GM18909 (cell line): ENCODE data around the gene OR5K4.
"Not testable (repeated sequence)": the region's sequence is repeated elsewhere in the genome, so short reads cannot be mapped to it uniquely, and the experiment has no call there.

Experiments used
- ATAC-seq: cut with Tn5 transposase; IDR thresholded peaks from one replicate; pipeline ENCODE4 v1.9.1; 2021; ENCODE audit warnings: mild to moderate bottlenecking; ENCODE audit not compliant: unreplicated experiment, poor library complexity

The OR5K4 gene

DNA sequence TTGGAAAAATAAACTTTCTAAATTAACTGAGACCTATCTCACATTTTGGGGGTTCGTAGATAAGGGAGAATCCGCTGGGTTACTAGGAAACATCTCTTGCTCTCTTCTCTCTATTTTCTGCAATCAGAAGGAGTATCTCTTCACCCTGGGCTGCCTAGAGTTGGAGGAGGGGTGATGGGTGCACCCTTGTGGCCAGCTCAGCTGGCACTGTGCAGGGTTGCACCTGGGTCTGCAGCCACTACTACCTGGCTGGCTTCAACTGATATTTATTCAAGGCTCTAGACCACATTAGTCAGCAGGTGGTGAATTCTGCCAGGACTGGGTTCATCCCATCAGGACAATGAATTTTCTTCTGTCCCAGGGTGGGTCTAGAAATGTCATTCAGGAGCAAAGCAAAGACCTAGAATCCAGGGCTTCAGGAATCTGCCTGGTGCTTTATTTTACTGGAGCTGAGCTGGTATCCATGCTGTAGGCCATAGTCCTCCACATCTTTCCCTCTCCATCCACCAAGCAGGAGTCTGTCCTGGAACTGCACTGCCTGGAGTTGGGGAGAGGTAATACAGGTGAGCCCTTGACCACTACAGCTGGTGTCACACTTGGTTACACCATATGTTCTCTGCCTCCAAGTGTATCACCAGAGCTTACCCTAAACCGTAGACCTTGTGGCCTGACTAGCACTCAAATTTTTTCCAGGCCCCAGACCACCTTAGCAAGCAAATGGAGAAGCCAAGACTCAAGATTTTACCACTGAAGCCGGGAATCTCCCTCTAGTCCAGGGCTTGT is 14.0 kb downstream of the OR5K4 start:
- no peak for ATAC-seq

DNA sequence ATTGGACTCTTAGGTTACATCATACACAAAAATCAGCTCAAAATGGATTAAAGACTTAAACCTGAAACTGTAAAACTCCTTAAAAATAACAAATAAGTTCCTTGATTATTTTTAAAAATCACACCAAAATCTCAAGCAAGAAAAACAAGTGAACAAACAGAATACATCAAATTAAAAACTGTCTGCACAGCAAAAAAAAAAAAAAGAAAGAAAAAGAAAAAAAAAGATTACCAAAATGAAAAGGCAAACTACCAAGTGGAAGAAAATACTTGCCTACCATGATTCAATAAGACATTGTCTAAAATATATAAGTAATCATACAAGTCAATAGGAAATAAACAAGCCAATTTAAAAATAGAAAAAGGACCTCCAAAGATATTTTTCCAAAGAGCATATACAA is 17.5 kb downstream of the OR5K4 start:
- ATAC-seq = no peak

DNA sequence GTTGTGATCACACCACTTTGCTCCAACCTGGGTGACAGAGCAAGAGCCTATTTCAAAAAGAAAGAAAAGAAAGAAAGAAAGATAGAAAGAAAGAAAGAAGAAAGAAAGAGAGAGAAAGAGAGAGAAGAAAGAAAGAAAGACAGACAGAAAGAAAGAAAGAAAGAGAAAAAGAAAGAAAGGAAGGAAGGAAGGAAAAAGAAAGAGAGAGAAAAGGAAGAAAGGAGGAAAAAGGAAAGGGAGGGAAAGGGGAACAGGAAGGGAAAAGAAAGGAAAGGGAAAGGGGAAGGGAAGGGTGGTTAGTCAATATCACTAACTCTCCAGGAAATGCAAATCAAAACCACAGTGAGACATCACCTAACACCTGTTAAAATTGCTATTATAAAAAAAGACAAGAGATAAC is 18.2 kb downstream of the OR5K4 start:
- ATAC-seq = no peak

DNA sequence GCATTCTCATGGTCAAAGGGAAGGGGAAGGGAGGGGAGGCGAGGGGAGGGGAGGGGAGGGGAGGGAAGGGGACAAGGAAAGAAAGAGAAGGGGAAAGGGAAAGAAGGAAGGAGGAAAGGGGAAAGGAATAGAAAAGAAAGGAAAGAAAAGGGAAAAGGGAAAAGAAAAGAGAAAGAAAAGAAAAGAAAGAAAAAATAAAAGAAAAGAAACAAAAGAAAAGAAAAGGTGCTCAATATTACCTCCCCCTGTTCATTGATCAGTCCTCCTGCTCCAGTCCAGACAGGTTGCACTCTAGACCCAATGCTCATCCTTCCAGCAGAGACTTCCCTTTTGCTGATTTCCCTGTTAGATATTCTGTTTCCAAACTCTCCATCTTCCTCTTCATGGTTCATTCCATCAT is 18.8 kb downstream of the OR5K4 start:
- ATAC-seq = no peak

DNA sequence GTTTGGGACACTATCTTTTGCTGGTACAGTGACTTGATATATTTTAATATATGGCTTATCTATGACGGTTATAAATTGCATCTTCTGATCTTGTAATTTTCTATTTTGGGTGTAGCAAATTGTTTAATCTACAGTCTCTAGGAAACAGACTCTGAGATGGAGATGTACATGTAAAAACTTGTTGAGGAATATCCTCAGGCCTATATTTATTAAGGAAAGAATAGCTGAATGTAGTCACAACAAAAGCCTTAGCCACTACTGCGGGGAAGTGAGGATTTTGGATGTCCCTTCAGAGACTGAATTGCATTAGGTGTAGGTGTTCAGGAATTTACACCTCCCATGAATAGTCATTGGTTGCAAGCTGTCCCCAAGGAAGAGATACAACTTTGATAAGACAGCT is 23.0 kb downstream of the OR5K4 start:
- no peak for ATAC-seq

DNA sequence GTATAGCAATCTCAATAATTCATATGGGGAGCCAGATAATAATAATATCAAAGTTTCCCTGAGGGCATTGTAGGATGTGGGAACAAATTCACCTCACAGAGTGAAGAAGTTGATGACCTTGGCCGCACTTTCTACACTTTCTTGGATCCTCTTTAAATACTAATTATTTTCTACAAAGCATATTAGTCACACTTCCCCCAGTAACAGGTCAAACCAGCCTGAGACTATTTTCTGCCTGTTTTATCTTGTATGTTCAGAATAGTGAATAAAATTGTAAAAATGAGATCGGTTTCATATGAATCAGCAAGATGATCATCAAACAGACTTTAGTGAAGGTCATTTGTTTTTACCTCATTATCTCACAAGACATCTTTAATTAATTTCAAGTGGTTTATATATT is 34.5 kb downstream of the OR5K4 start:
- ATAC-seq = no peak

DNA sequence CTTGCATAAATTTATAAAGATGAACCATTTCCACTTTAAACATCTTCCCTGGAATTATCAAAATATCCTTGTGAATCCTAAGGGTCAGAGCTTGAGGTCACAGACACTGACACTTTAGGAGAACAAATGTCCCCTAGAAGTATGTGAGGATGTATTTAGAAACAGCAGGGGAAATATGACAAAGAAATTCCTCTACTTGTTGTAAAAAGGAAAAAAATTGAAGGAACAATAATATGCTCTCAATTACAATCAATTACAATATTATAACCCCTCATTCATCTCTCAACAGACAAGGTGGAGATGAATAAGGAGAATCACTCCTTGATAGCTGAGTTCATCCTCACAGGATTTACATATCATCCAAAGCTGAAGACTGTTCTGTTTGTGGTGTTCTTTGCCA is 36.7 kb downstream of the OR5K4 start, which contains the start of gene OR5K3:
Gene OR5K3 (plus strand): TSS at position 301 of the 400 bp plus-strand sequence. CDS start 0 bp downstream, at position 301.
- ATAC-seq = no peak

DNA sequence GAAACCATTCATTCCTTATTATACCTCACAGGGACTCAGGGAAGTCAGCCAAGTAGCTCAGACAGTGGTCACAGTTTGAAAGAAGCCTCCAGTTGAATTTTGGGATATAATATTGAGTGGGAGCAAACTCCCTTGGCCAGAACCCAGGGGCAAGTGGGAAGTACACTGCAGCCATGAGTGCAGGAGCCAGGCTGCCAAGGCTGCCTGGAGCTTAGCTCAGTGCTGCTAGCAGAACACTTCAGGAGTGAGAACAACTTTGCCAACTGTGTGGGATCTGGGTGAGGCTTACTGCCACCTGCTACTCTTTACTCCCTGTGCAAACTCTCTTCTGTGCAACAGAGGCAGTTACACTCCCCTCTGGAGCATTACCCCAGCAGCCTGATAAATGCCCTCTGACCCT is 41.4 kb downstream of the OR5K4 start:
- ATAC-seq = no peak

DNA sequence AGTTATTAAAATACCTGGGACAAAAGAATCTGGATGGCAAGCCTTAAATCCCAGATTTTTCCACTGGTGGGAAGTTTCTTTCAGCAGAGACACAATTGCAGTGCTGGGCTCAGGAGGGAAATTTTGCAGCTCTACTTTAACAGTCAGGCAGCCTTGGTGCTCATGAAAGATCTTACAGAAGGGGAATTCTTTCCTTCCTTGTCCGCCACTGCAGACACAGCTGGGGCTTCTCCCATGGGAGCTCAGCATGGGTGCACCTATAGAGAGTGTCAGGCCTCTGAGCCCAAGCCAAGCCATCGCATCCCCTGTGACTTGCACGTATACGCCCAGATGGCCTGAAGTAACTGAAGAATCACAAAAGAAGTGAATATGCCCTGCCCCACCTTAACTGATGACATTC is 42.8 kb downstream of the OR5K4 start:
- ATAC-seq = not testable (repeated sequence)

DNA sequence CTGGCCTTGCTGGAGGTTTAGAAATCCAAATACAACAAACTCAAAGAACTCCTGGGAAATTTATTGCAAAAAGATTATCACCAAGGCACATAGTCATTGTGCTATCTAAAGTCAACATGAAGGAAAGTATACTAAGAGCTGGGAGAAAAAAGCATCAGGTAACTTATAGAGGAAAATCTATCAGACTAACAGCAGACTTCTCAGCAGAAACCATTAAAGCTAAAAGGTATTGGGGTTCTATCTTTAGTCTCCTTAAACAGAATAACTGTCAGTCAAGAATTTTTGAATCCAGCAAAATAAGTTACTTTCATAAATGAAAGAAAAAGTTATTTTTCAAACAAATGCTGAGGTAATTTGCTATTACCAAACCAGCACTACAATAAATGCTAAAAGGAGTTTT is 44.9 kb downstream of the OR5K4 start:
- ATAC-seq = no peak

DNA sequence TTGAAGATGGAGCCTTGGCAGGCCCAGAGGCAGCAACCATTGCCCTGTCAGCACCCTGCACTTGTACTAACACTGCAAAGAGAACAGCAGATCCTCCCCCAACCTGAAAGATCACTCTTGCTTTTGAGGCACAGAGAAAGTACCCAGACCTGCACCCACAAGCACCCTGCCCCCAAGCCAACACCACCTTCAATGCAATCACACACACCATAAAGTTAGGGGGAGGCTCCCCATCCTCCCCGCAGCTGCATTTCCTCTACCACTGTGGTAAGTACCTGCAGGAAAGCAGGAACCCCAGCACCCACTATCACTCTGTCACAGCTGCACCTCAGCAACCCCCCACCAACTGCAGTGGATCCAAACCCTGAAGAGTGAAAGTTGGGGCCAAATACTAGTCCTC is 48.9 kb downstream of the OR5K4 start:
- ATAC-seq = no peak

DNA sequence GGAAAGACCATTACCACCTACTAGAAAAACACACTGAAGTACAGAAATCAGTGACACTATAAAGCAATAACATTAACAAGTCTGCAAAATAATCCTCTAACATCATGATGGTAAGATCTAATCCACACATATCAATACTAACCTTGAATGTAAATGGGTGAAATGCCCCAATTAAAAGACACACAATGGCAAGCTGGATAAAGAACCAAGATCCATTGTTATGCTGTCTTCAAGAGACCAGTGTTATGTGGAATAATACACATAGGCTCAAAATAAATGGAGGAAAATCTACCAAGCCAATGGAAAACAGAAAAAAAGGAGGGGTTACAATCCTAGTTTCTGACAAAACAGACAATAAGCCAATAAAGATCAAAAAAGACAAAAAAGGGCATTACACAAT is 50.4 kb downstream of the OR5K4 start:
- ATAC-seq = no peak
